K562 (cell line): ENCODE data around the gene DRD2. TPM values are rescaled to one million over a fixed set of nuclear protein-coding genes. Genes with fewer than 3 reads are reported as not detected.

Experiments used
- ATAC-seq: fragments of 200-7000 bp; cut with Tn5 transposase; 3 replicates; pipeline ENCODE4 v1.9.1; 2020; ENCODE audit warnings: moderate library complexity
- BruUV-seq: library from RNA; stranded (reverse); fragments of 400-500 nt; replicated peaks from 2 replicates; lab custom pipeline; 2021; lab: Mats Ljungman, UMichigan
- CTCF ChIA-PET: fragments of 300-600 bp; formaldehyde crosslinking; extraction: SDS; loops from one replicate; lab custom pipeline; 2021; ENCODE audit warnings: low intra/inter-chr PET ratio; lab: Yijun Ruan, JAX
- POLR2A ChIA-PET: fragments of 300-600, 350-650 bp; sonication (Branson Sonifier 250); formaldehyde crosslinking; extraction: SDS; loops from one replicate; lab custom pipeline; 2021; ENCODE audit warnings: antibody characterized with exemption, inconsistent platforms; lab: Yijun Ruan, JAX
- DNase-seq, 4 experiments: peaks; one replicate each; pipeline versions ENCODE4 v3.0.0 to v3.0.0-alpha.2; 2011 to 2018; ENCODE audit warnings: low spot score in 3 of 4, mixed read lengths in 3 of 4; ENCODE audit errors: extremely low read depth in 1 of 4
- FAIRE-seq: peaks from 2 replicates; lab custom pipeline; 2011; peaks lifted over from hg19 to GRCh38; lab: Jason Lieb, UNC
- H2AFZ ChIP-seq: 2 replicates; pipeline ENCODE4 v1.6.0; 2011; ENCODE audit warnings: low read depth, low read length, control low read depth, inconsistent platforms
- H3K27ac ChIP-seq: fragments of 200-600 bp; 3 replicates; pipeline ENCODE4 v1.8.0; 2011; ENCODE audit warnings: low read depth, mild to moderate bottlenecking, control low read depth, inconsistent platforms, low read length, moderate library complexity, mixed read lengths; ENCODE audit errors: extremely low read depth
- H3K27me3 ChIP-seq, 2 experiments: fragments of 300-600 bp in 1 of 2; 2 replicates in 1 of 2; 3 replicates in 1 of 2; pipeline versions ENCODE4 v1.6.0 to v1.8.0; 2011; ENCODE audit warnings: inconsistent platforms in 2 of 2, low read length in 2 of 2, mild to moderate bottlenecking in 1 of 2, mixed read lengths in 1 of 2, moderate library complexity in 1 of 2; ENCODE audit not compliant: control insufficient read depth in 2 of 2, insufficient read depth in 2 of 2
- H3K36me3 ChIP-seq: fragments of 300-600 bp; 3 replicates; pipeline ENCODE4 v1.8.0; 2011; ENCODE audit warnings: mild to moderate bottlenecking, low read length, inconsistent platforms; ENCODE audit not compliant: control insufficient read depth, insufficient read depth
- H3K4me1 ChIP-seq, 2 experiments: fragments of 200-600 bp in 1 of 2; replicated peaks in 1 of 2; 2 replicates in 1 of 2; 3 replicates in 1 of 2; pipeline versions ENCODE4 v1.5.1 to v1.8.0; 2011; ENCODE audit warnings: inconsistent platforms in 2 of 2, low read length in 2 of 2, mild to moderate bottlenecking in 1 of 2, mixed read lengths in 1 of 2, moderate library complexity in 1 of 2; ENCODE audit not compliant: control insufficient read depth in 2 of 2, insufficient read depth in 2 of 2
- H3K4me2 ChIP-seq: 2 replicates; pipeline ENCODE4 v1.6.1; 2011; ENCODE audit warnings: low read length, control low read depth, inconsistent platforms, mixed read lengths; ENCODE audit not compliant: insufficient read depth
- H3K4me3 ChIP-seq: fragments of 200-600 bp; sonication (generic), shearing (Covaris generic); 2 replicates; pipeline ENCODE4 v1.5.1; 2016; ENCODE audit warnings: control low read depth, inconsistent platforms
- H3K79me2 ChIP-seq: fragments of 200-600 bp; 3 replicates; pipeline ENCODE4 v1.8.0; 2011; ENCODE audit warnings: low read length, inconsistent platforms; ENCODE audit not compliant: control insufficient read depth, insufficient read depth
- H3K9ac ChIP-seq, 2 experiments: 2 replicates each; pipeline versions ENCODE4 v1.6.0 to v1.6.1; 2011; ENCODE audit warnings: low read depth in 2 of 2, low read length in 2 of 2, control low read depth in 1 of 2, inconsistent platforms in 1 of 2, mild to moderate bottlenecking in 1 of 2, mixed read lengths in 1 of 2; ENCODE audit not compliant: insufficient read depth in 1 of 2
- H3K9me1 ChIP-seq: one replicate; pipeline ENCODE4 v1.6.0; 2011; ENCODE audit warnings: inconsistent platforms, mild to moderate bottlenecking, low read length, moderate library complexity; ENCODE audit not compliant: control insufficient read depth, insufficient read depth
- H3K9me3 ChIP-seq: replicated peaks from 2 replicates; pipeline ENCODE4 v1.5.1; 2011; ENCODE audit warnings: low read depth, low read length, inconsistent platforms; ENCODE audit not compliant: control insufficient read depth, insufficient read depth
- H4K20me1 ChIP-seq: replicated peaks from 2 replicates; pipeline ENCODE4 v1.6.1; 2011; ENCODE audit warnings: low read length, inconsistent platforms, mixed read lengths; ENCODE audit not compliant: control insufficient read depth, insufficient read depth
- GTF2B ChIP-seq: IDR thresholded peaks from 2 replicates; pipeline ENCODE4 v1.6.1; 2011; ENCODE audit not compliant: insufficient read length; ENCODE audit errors: extremely low read depth
- HOMEZ ChIP-seq: fragments of 250-450 bp; sonication (Bioruptor Pico); IDR thresholded peaks from 2 replicates; pipeline ENCODE4 v1.4.0; 2020; ENCODE audit warnings: mild to moderate bottlenecking, moderate library complexity
- MBD1 ChIP-seq: fragments of 250-450 bp; sonication (Bioruptor Pico); IDR thresholded peaks from 2 replicates; pipeline ENCODE4 v1.8.0; 2022; ENCODE audit warnings: inconsistent platforms
- RBM25 ChIP-seq: fragments of 200-400 bp; formaldehyde crosslinking; IDR thresholded peaks from 2 replicates; pipeline ENCODE4 v1.6.1; 2018; ENCODE audit warnings: low read length, low read depth, moderate library complexity; ENCODE audit not compliant: severe bottlenecking
- RUNX1 ChIP-seq: sonication (generic); IDR thresholded peaks from 2 replicates; pipeline ENCODE4 v1.6.1; 2016; ENCODE audit warnings: antibody characterized with exemption, low read depth
- THRAP3 ChIP-seq: fragments of 450-650 bp; IDR thresholded peaks from 2 replicates; pipeline ENCODE4 v1.6.1; 2016; ENCODE audit warnings: mild to moderate bottlenecking, inconsistent platforms, borderline replicate concordance
- ZC3H4 ChIP-seq: sonication (generic); formaldehyde crosslinking; IDR thresholded peaks from 2 replicates; pipeline ENCODE4 v1.9.0; 2021; ENCODE audit warnings: missing genetic modification reagents, borderline replicate concordance
- ZNF143 ChIP-seq: sonication (generic); formaldehyde crosslinking; IDR thresholded peaks from 2 replicates; pipeline ENCODE4 v1.9.0; 2022; ENCODE audit warnings: mild to moderate bottlenecking, missing genetic modification reagents
- ZNF436 ChIP-seq: fragments of 250-450, 450-650 bp; sonication (Bioruptor Pico); formaldehyde crosslinking; IDR thresholded peaks from 2 replicates; pipeline ENCODE4 v1.7.0; 2020; ENCODE audit warnings: mild to moderate bottlenecking
- ZNF609 ChIP-seq: sonication (generic); formaldehyde crosslinking; IDR thresholded peaks from 2 replicates; pipeline ENCODE4 v1.8.1; 2023; ENCODE audit warnings: missing genetic modification reagents, mild to moderate bottlenecking, borderline replicate concordance
- WGBS: fragments of 100-300 bp; shearing (Covaris generic); methylation state at CpG from one replicate; pipeline ENCODE4 v1.1.6; 2016; ENCODE audit warnings: low coverage, mixed read lengths; ENCODE audit not compliant: insufficient coverage; ENCODE audit errors: missing lambda C conversion rate; 5-methylcytosine and 5-hydroxymethylcytosine counted together
- in situ Hi-C: fragments of 300-500 bp; cut with MboI; formaldehyde crosslinking; loops from 4 replicates; pipeline ENCODE4 v1.15.0; 2018; ENCODE audit warnings: inconsistent platforms, mixed read lengths
- intact Hi-C: fragments of 100-400 bp; cut with micrococcal nuclease; formaldehyde crosslinking; loops from 2 replicates; pipeline ENCODE4 v1.14.2; 2022
- polyA plus RNA-seq, 8 experiments: library from polyadenylated mRNA; depleted of rRNA in 4 of 8; stranded (reverse) in 5 of 8; unstranded in 3 of 8; fragments of >200 nt; fragmentation: Nextera tagmentation in 2 of 8; fragmentation: Illumina TruSeq in 1 of 8; extraction: Ambion mirVana in 2 of 8; extraction: Trizol in 1 of 8; gene quantifications; 2 replicates each; pipeline versions ENCODE4 v1.2.1 to v1.2.3, GENCODE V29; 2011 to 2014; ENCODE audit warnings: inconsistent platforms in 1 of 8, missing spikeins in 1 of 8
- total RNA-seq, 7 experiments: library from RNA; depleted of rRNA in 6 of 7; stranded (reverse); fragments of >200 nt in 6 of 7; fragmentation: Illumina TruSeq in 2 of 7; extraction: Trizol in 2 of 7; gene quantifications; 2 replicates each; pipeline versions ENCODE4 v1.2.1 to v1.2.3, GENCODE V29; 2011 to 2021; ENCODE audit warnings: low replicate concordance in 1 of 7

The DRD2 gene
- total and polyA plus RNA-seq, 9 of the 15 experiments (the other 6 are each of a cell fraction or from before 2014, with no cell fraction given), result not detected

- H3K27me3 ChIP-seq, result peaks cover 11 to 36% of the 10 kb centered on the region in 2 experiments; a peak in 4 of 5 replicates
- peaks cover 0 to 7% of the 10 kb centered on the region in 2 experiments; a peak in 1 of 5 replicates for H3K4me1 ChIP-seq
- no peaks in the 10 kb centered on the region for H3K79me2 ChIP-seq
- 3% methylated on average over 3 of the region's 3 CpGs for WGBS
- CTCF ChIA-PET, result no interaction called here
- H3K9me1 ChIP-seq, result no peaks in the 10 kb centered on the region
- no peak for FAIRE-seq
- no peak overlapping the region for H3K9ac ChIP-seq
- no peaks in the 10 kb centered on the region for H3K9me3 ChIP-seq
- intact Hi-C loops, result no loop called here
- no peaks in the 10 kb centered on the region for H3K36me3 ChIP-seq
- no peak for TF ChIP-seq MBD1 (CRISPR knock-in tag)
- TF ChIP-seq ZNF609 (CRISPR knock-in tag), result no peak
- no peak for TF ChIP-seq THRAP3
- no peak for TF ChIP-seq RBM25
- TF ChIP-seq ZC3H4, result no peak
- TF ChIP-seq RUNX1, result no peak
- no peak for TF ChIP-seq GTF2B
- no peak for TF ChIP-seq ZNF436
- TF ChIP-seq ZNF143 (CRISPR knock-in tag), result no peak
- no peak for TF ChIP-seq HOMEZ (CRISPR knock-in tag)
- TF ChIP-seq, all 486 proteins: peak for 0
- Histone ChIP-seq H3K27ac (no peak overlapping the region), H4K20me1 (no peaks in the 10 kb centered on the region), H2AFZ (no peak overlapping the region), H3K4me3 (no peak overlapping the region), H3K4me2 (no peak overlapping the region)
- no TSS peak for BruUV-seq
- ATAC-seq, result no peak
- DNase-seq, result no peak
- in situ Hi-C loops, result no loop called here
- POLR2A ChIA-PET, result no interaction called here
Measured at GRCh38 chr11:113389272-113389671, 85.9 kb downstream of the DRD2 start.
